HuH-7.5 (cell line): Measurements from ENCODE around the gene FAM163B.

Source experiments
- DNase-seq: peaks from one replicate; pipeline ENCODE4 v3.0.0; 2011; ENCODE audit warnings: low spot score

FAM163B gene

GRCh38 chr9:133543772-133544467, 65.3 kb downstream of the FAM163B start:
- DNase-seq, result no peak

- no peak for DNase-seq
Observed at GRCh38 chr9:133542002-133542401, 67.2 kb downstream of the FAM163B start.

GRCh38 chr9:133540698-133541025, 68.5 kb downstream of the FAM163B start:
- no peak for DNase-seq

GRCh38 chr9:133539991-133540697, 69.0 kb downstream of the FAM163B start:
- no peak for DNase-seq

GRCh38 chr9:133538851-133539833, 70.0 kb downstream of the FAM163B start:
- no peak for DNase-seq

GRCh38 chr9:133538176-133538575, 71.0 kb downstream of the FAM163B start:
- DNase-seq, result no peak

GRCh38 chr9:133537257-133537656, 71.9 kb downstream of the FAM163B start:
- DNase-seq, result no peak

GRCh38 chr9:133536536-133536935, 72.7 kb downstream of the FAM163B start:
- DNase-seq, result no peak

- DNase-seq, result no peak
Observed at GRCh38 chr9:133536080-133536479, 73.1 kb downstream of the FAM163B start.

GRCh38 chr9:133535306-133535877, 73.8 kb downstream of the FAM163B start:
- no peak for DNase-seq

- DNase-seq, result no peak
Observed at GRCh38 chr9:133534346-133535291, 74.6 kb downstream of the FAM163B start, which contains the start of gene ADAMTSL2. ADAMTSL2 (plus strand) TSS chr9:133534704; CDS start chr9:133536713, 2,009 bp downstream.

GRCh38 chr9:133533857-133534256, 75.3 kb downstream of the FAM163B start:
- DNase-seq, result no peak

GRCh38 chr9:133532937-133533668, 76.1 kb downstream of the FAM163B start:
- peak; percentile 93 for DNase-seq

GRCh38 chr9:133531293-133531692, 77.9 kb downstream of the FAM163B start:
- DNase-seq, result no peak

- DNase-seq, result no peak
Observed at GRCh38 chr9:133529874-133530273, 79.3 kb downstream of the FAM163B start.

GRCh38 chr9:133529457-133529856, 79.7 kb downstream of the FAM163B start:
- no peak for DNase-seq

GRCh38 chr9:133528876-133529241, 80.3 kb downstream of the FAM163B start:
- DNase-seq, result no peak

- no peak for DNase-seq
Observed at GRCh38 chr9:133528001-133528875, 81.0 kb downstream of the FAM163B start.

GRCh38 chr9:133527444-133527920, 81.7 kb downstream of the FAM163B start:
- no peak for DNase-seq
